NCI-H187 treated with DMSO at 0.1 percent for 48 hours (cell line): ENCODE data around the gene ZNF646.

ENCODE experiments used
- DNase-seq: peaks from one replicate; lab custom pipeline; 2025; lab: John Stamatoyannopoulos, UW

The ZNF646 gene

GRCh38 chr16:31064882-31065461, 9.2 kb upstream of the ZNF646 start:
- DNase-seq: no peak

- no peak for DNase-seq
These were observed 6.9 kb upstream of the ZNF646 start for GRCh38 chr16:31067342-31067741.

- no peak for DNase-seq
These were observed 2.4 kb upstream of the ZNF646 start for GRCh38 chr16:31071861-31072260.

- no peak for DNase-seq
These were observed 1.6 kb upstream of the ZNF646 start for GRCh38 chr16:31072540-31073141.

GRCh38 chr16:31073142-31073969, 866 bp upstream of the ZNF646 start:
- no peak for DNase-seq

- DNase-seq: no peak
These were observed 577 bp downstream of the ZNF646 start for GRCh38 chr16:31074814-31075183.

- no peak for DNase-seq
These were observed 2.1 kb downstream of the ZNF646 start for GRCh38 chr16:31076319-31076718.

- DNase-seq: no peak
These were observed 2.8 kb downstream of the ZNF646 start for GRCh38 chr16:31077024-31077423.

GRCh38 chr16:31077592-31078396, 3.6 kb downstream of the ZNF646 start:
- no peak for DNase-seq

GRCh38 chr16:31078597-31079341, 4.5 kb downstream of the ZNF646 start:
- DNase-seq: no peak

- DNase-seq: no peak
These were observed 5.2 kb downstream of the ZNF646 start for GRCh38 chr16:31079342-31079944.

GRCh38 chr16:31080035-31080629, 5.9 kb downstream of the ZNF646 start:
- DNase-seq: no peak

GRCh38 chr16:31080756-31081419, 6.7 kb downstream of the ZNF646 start:
- no peak for DNase-seq

- no peak for DNase-seq
These were observed 7.5 kb downstream of the ZNF646 start for GRCh38 chr16:31081428-31082351.

GRCh38 chr16:31082368-31083045, 8.3 kb downstream of the ZNF646 start:
- DNase-seq: no peak

GRCh38 chr16:31083081-31083480, 8.9 kb downstream of the ZNF646 start:
- DNase-seq: no peak

- DNase-seq: no peak
These were observed 9.3 kb downstream of the ZNF646 start for GRCh38 chr16:31083556-31083955.

- DNase-seq: no peak
These were observed 9.8 kb downstream of the ZNF646 start for GRCh38 chr16:31083981-31084380.
